Caco-2 (cell line): ENCODE results near the gene OCLN. TPM values are rescaled to one million over a fixed set of nuclear protein-coding genes. Genes with fewer than 3 reads are reported as not detected.

Source experiments
- Bru-seq: library from RNA; stranded (reverse); fragments of 400-500 nt; gene quantifications from one replicate; lab custom pipeline; 2021; lab: Mats Ljungman, UMichigan
- BruChase-seq, 2 experiments: library from RNA; stranded (reverse); fragments of 400-500 nt; gene quantifications; one replicate each; lab custom pipeline; 2021; lab: Mats Ljungman, UMichigan
- BruUV-seq: library from RNA; stranded (reverse); fragments of 400-500 nt; replicated peaks from 2 replicates; lab custom pipeline; 2021; lab: Mats Ljungman, UMichigan
- CTCF ChIA-PET: fragments of 300-600 bp; sonication (Branson Sonifier 250); formaldehyde crosslinking; loops from one replicate; lab custom pipeline; 2022; ENCODE audit warnings: antibody characterized with exemption; lab: Charles Lee
- POLR2A ChIA-PET: fragments of 300-600 bp; sonication (Branson Sonifier 250); formaldehyde crosslinking; loops from one replicate; lab custom pipeline; 2022; ENCODE audit warnings: antibody characterized with exemption; lab: Charles Lee
- DNase-seq, 2 experiments: peaks; one replicate each; pipeline versions ENCODE4 v3.0.0 to v3.0.0-alpha.2; 2020 to 2022
- H3K27me3 ChIP-seq: replicated peaks from 2 replicates; pipeline ENCODE4 v1.6.0; 2011; ENCODE audit warnings: low read length; ENCODE audit not compliant: control insufficient read depth, insufficient read depth
- H3K36me3 ChIP-seq: 2 replicates; pipeline ENCODE4 v1.5.1; 2011; ENCODE audit warnings: low read length; ENCODE audit not compliant: control insufficient read depth, insufficient read depth
- H3K4me1 ChIP-seq: fragments of 250-450 bp; sonication (Bioruptor Pico); 2 replicates; pipeline ENCODE4 v1.5.1; 2020; ENCODE audit warnings: mild to moderate bottlenecking
- H3K4me3 ChIP-seq: 2 replicates; pipeline ENCODE4 v1.5.1; 2011; ENCODE audit warnings: low read depth, mild to moderate bottlenecking, control low read depth, low read length
- H3K9me3 ChIP-seq: fragments of 250-450 bp; sonication (Bioruptor Pico); 2 replicates; pipeline ENCODE4 v1.5.1; 2020; ENCODE audit warnings: mild to moderate bottlenecking, moderate library complexity
- H3K27ac Mint-ChIP-seq: one replicate; pipeline ENCODE4 v1.8.0; 2022; ENCODE audit warnings: mixed read lengths; ENCODE audit not compliant: unreplicated experiment
- H3K27me3 Mint-ChIP-seq: one replicate; pipeline ENCODE4 v1.8.0; 2022; ENCODE audit warnings: mixed read lengths; ENCODE audit not compliant: insufficient read depth, unreplicated experiment
- H3K36me3 Mint-ChIP-seq: one replicate; pipeline ENCODE4 v1.8.0; 2022; ENCODE audit warnings: mild to moderate bottlenecking, mixed read lengths; ENCODE audit not compliant: insufficient read depth, unreplicated experiment
- H3K4me1 Mint-ChIP-seq: one replicate; pipeline ENCODE4 v1.8.0; 2022; ENCODE audit warnings: low read depth, mixed read lengths; ENCODE audit not compliant: unreplicated experiment
- H3K4me3 Mint-ChIP-seq: one replicate; pipeline ENCODE4 v1.8.0; 2022; ENCODE audit warnings: mild to moderate bottlenecking, moderate library complexity, mixed read lengths; ENCODE audit not compliant: unreplicated experiment
- H3K9me3 Mint-ChIP-seq: one replicate; pipeline ENCODE4 v1.8.0; 2022; ENCODE audit warnings: mixed read lengths; ENCODE audit not compliant: unreplicated experiment
- intact Hi-C: fragments of 100-400 bp; cut with micrococcal nuclease; formaldehyde crosslinking; loops from one replicate; pipeline ENCODE4 v1.10.0; 2022; ENCODE audit not compliant: unreplicated experiment
- long read RNA-seq: library from polyadenylated mRNA; stranded (forward); transcript quantifications from one replicate; pipeline ENCODE4 v2.0.0, GENCODE V29; 2022
- total RNA-seq: library from RNA; stranded (reverse); gene quantifications from 2 replicates; pipeline ENCODE4 v1.2.3, GENCODE V29; 2022
- TF ChIP-seq, protein P1 (sequence below), 2 experiments: fragments of 200-600 bp in 1 of 2; IDR thresholded peaks; 1 replicate in 1 of 2; 2 replicates in 1 of 2; pipeline versions ENCODE4 v1.5.1 to v1.8.0; 2011 to 2022; ENCODE audit warnings: antibody characterized with exemption in 1 of 2, control low read depth in 1 of 2, inconsistent platforms in 1 of 2, low read depth in 1 of 2, low read length in 1 of 2, mild to moderate bottlenecking in 1 of 2, moderate library complexity in 1 of 2; ENCODE audit not compliant: insufficient read depth in 1 of 2, severe bottlenecking in 1 of 2, unreplicated experiment in 1 of 2

Gene OCLN, protein sequence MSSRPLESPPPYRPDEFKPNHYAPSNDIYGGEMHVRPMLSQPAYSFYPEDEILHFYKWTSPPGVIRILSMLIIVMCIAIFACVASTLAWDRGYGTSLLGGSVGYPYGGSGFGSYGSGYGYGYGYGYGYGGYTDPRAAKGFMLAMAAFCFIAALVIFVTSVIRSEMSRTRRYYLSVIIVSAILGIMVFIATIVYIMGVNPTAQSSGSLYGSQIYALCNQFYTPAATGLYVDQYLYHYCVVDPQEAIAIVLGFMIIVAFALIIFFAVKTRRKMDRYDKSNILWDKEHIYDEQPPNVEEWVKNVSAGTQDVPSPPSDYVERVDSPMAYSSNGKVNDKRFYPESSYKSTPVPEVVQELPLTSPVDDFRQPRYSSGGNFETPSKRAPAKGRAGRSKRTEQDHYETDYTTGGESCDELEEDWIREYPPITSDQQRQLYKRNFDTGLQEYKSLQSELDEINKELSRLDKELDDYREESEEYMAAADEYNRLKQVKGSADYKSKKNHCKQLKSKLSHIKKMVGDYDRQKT
- 174 and 184 TPM in 2 replicates for total RNA-seq
- percentile 94 among the genes with signal in this experiment for Bru-seq, nascent RNA
- BruChase-seq, experiment 1, labeled RNA remaining after a 2-hour chase, result percentile 94 among the genes with signal in this experiment
- BruChase-seq, experiment 2, labeled RNA remaining after a 6-hour chase, result percentile 97 among the genes with signal in this experiment
- long read RNA-seq, full-length matches to known transcripts, result 192 of 248 reads
- long read RNA-seq, partial matches to known transcripts, result 20 of 248 reads
- long read RNA-seq, other reads (novel, unspliced or antisense), result 36 of 248 reads

- H3K36me3 Mint-ChIP-seq, result peaks cover 40% of the 10 kb centered on the region
- TF ChIP-seq, protein P1, sequence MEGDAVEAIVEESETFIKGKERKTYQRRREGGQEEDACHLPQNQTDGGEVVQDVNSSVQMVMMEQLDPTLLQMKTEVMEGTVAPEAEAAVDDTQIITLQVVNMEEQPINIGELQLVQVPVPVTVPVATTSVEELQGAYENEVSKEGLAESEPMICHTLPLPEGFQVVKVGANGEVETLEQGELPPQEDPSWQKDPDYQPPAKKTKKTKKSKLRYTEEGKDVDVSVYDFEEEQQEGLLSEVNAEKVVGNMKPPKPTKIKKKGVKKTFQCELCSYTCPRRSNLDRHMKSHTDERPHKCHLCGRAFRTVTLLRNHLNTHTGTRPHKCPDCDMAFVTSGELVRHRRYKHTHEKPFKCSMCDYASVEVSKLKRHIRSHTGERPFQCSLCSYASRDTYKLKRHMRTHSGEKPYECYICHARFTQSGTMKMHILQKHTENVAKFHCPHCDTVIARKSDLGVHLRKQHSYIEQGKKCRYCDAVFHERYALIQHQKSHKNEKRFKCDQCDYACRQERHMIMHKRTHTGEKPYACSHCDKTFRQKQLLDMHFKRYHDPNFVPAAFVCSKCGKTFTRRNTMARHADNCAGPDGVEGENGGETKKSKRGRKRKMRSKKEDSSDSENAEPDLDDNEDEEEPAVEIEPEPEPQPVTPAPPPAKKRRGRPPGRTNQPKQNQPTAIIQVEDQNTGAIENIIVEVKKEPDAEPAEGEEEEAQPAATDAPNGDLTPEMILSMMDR (IDR thresholded peaks at IDR 0.05; ENCODE audit: insufficient read depth in 1 of 2, low read depth in 1 of 2, low read length in 1 of 2, severe bottlenecking in 1 of 2, unreplicated experiment in 1 of 2), result peak in 1 of 2 experiments; percentile 2
- no peaks in the 10 kb centered on the region for H3K27me3 Mint-ChIP-seq
- peak within 1 kb of the TSS; percentile 100 for H3K27ac Mint-ChIP-seq
- POLR2A ChIA-PET, result interaction anchor here (1.2 kb wide), 1 partner anchor 40 kb away, joined by 4 read pairs; no protein-coding TSS in a partner anchor
- H3K4me3 Mint-ChIP-seq, result peak within 1 kb of the TSS; percentile 100
- intact Hi-C loops, result loop anchor here (1.0 to 10.0 kb wide), 3 partner anchors 38 to 398 kb away; partner anchors contain the start of genes MARVELD2 and SLC30A5
- CTCF ChIA-PET, result no interaction called here
- peaks cover 43% of the 10 kb centered on the region for H3K4me1 Mint-ChIP-seq
- Histone ChIP-seq H3K27me3 (no peaks in the 10 kb centered on the region), H3K4me1 (peaks cover 34% of the 10 kb centered on the region), H3K4me3 (peak within 1 kb of the TSS; percentile 99), H3K9me3 (no peaks in the 10 kb centered on the region), H3K36me3 (no peaks in the 10 kb centered on the region)
- H3K9me3 Mint-ChIP-seq, result no peaks in the 10 kb centered on the region
- BruUV-seq, result no TSS peak
- DNase-seq, result peak; percentile 96
Measured at GRCh38 chr5:69492391-69492922, at the start of gene OCLN. Gene OCLN, plus strand, starts transcription at chr5:69492790. Its CDS starts 11,455 bp downstream, at chr5:69504245.

- TF ChIP-seq, protein P1 (IDR thresholded peaks at IDR 0.05; ENCODE audit: insufficient read depth in 1 of 2, low read depth in 1 of 2, low read length in 1 of 2, severe bottlenecking in 1 of 2, unreplicated experiment in 1 of 2), result no peak
- Histone ChIP-seq H3K4me1 (peaks cover 20% of the 10 kb centered on the region), H3K36me3 (0 out of 2 replicates have a peak, but pooled peaks cover 1% of the 10 kb centered on the region), H3K9me3 (no peaks in the 10 kb centered on the region; the same call in 1 of the 2 replicates), H3K4me3 (no peak overlapping the region), H3K27me3 (no peaks in the 10 kb centered on the region)
- BruUV-seq, result no TSS peak
- peaks cover 7% of the 10 kb centered on the region for H3K4me1 Mint-ChIP-seq
- DNase-seq, result peak; percentile 51 to 68
- CTCF ChIA-PET, result interaction anchor here (0.6 kb wide), 1 partner anchor 1164 kb away, joined by 3 read pairs; no protein-coding TSS in a partner anchor
- H3K9me3 Mint-ChIP-seq, result no peaks in the 10 kb centered on the region
- H3K27ac Mint-ChIP-seq, result peak overlapping the region; percentile 85
- H3K4me3 Mint-ChIP-seq, result peak overlapping the region; percentile 47
- POLR2A ChIA-PET, result interaction anchor here (0.6 kb wide), 1 partner anchor 20 kb away, joined by 3 read pairs; no protein-coding TSS in a partner anchor
- H3K36me3 Mint-ChIP-seq, result peaks cover 18% of the 10 kb centered on the region
- intact Hi-C loops, result no loop called here
- H3K27me3 Mint-ChIP-seq, result no peaks in the 10 kb centered on the region
Measured at GRCh38 chr5:69444127-69444754, 48.3 kb upstream of the OCLN start.
